Stimulated activated CD8-positive, alpha-beta memory T cell treated with anti-CD3 and anti-CD28 coated beads, Interleukin-15, amount 100 ng/mL, for 24 hours (primary cell): Measurements from ENCODE around the gene HOXA9.

Experiments
- DNase-seq: peaks from one replicate; pipeline ENCODE4 v3.0.0-alpha.2; 2020; ENCODE audit warnings: low read depth

The HOXA9 gene

GRCh38 chr7:27200761-27201579 is 35.6 kb upstream of the HOXA9 start:
- DNase-seq, result no peak

- no peak for DNase-seq
These were observed 34.8 kb upstream of the HOXA9 start, which contains the start of gene HOXA13 for GRCh38 chr7:27199849-27200760. Gene HOXA13 (minus strand): TSS chr7:27200091. CDS start chr7:27200077, 14 bp downstream.

GRCh38 chr7:27198871-27199801 is 33.8 kb upstream of the HOXA9 start:
- DNase-seq, result no peak

- no peak for DNase-seq
These were observed 33.0 kb upstream of the HOXA9 start for GRCh38 chr7:27198138-27198841.

GRCh38 chr7:27197137-27198042 is 32.1 kb upstream of the HOXA9 start:
- no peak for DNase-seq

GRCh38 chr7:27196287-27196767 is 31.0 kb upstream of the HOXA9 start:
- peak; percentile 70 for DNase-seq

- no peak for DNase-seq
These were observed 29.5 kb upstream of the HOXA9 start for GRCh38 chr7:27194686-27195379.

GRCh38 chr7:27194002-27194352 is 28.6 kb upstream of the HOXA9 start:
- DNase-seq, result no peak

GRCh38 chr7:27193335-27194001 is 28.1 kb upstream of the HOXA9 start:
- no peak for DNase-seq

- DNase-seq, result no peak
These were observed 27.4 kb upstream of the HOXA9 start for GRCh38 chr7:27192546-27193334.

- DNase-seq, result no peak
These were observed 26.7 kb upstream of the HOXA9 start for GRCh38 chr7:27191833-27192545.

- DNase-seq, result no peak
These were observed 25.9 kb upstream of the HOXA9 start for GRCh38 chr7:27191161-27191731.

- DNase-seq, result no peak
These were observed 24.8 kb upstream of the HOXA9 start for GRCh38 chr7:27189997-27190748.

- DNase-seq, result no peak
These were observed 24.1 kb upstream of the HOXA9 start for GRCh38 chr7:27189295-27189996.
